ENCODE results near the gene SPRED2.
"Not testable (repeated sequence)": the region's sequence is repeated elsewhere in the genome, so short reads cannot be mapped to it uniquely, and the experiment has no call there.

GRCh38 chr2:65337915-65338314, 94.5 kb downstream of the SPRED2 start:
- TF ChIP-seq EZH2 (IDR thresholded peaks at IDR 0.05; ENCODE audit: borderline replicate concordance, insufficient read depth, low read length, poor library complexity, severe bottlenecking); CTCF (IDR thresholded peaks at IDR 0.05; ENCODE audit: poor library complexity, severe bottlenecking); POLR2AphosphoS5 (IDR thresholded peaks at IDR 0.05); EP300 (conservative IDR thresholded peaks at IDR 0.05; ENCODE audit: poor library complexity, severe bottlenecking); MXI1 (conservative IDR thresholded peaks at IDR 0.05; ENCODE audit: poor library complexity, severe bottlenecking); SMC3 (conservative IDR thresholded peaks at IDR 0.05; ENCODE audit: poor library complexity); RAD21 (conservative IDR thresholded peaks at IDR 0.05): not testable (repeated sequence)
